ENCODE data around the gene PLOD1. TPM values are rescaled to one million over a fixed set of nuclear protein-coding genes. Genes with fewer than 3 reads are reported as not detected.
"Not testable (repeated sequence)": the region's sequence is repeated elsewhere in the genome, so short reads cannot be mapped to it uniquely, and the experiment has no call there.

Gene PLOD1
- total RNA-seq, 1 experiment from 2014 or later = 46.9 TPM

GRCh38 chr1:11912000-11912399 lies 22.5 kb upstream of the PLOD1 start (continued):
- TF ChIP-seq, protein P1, sequence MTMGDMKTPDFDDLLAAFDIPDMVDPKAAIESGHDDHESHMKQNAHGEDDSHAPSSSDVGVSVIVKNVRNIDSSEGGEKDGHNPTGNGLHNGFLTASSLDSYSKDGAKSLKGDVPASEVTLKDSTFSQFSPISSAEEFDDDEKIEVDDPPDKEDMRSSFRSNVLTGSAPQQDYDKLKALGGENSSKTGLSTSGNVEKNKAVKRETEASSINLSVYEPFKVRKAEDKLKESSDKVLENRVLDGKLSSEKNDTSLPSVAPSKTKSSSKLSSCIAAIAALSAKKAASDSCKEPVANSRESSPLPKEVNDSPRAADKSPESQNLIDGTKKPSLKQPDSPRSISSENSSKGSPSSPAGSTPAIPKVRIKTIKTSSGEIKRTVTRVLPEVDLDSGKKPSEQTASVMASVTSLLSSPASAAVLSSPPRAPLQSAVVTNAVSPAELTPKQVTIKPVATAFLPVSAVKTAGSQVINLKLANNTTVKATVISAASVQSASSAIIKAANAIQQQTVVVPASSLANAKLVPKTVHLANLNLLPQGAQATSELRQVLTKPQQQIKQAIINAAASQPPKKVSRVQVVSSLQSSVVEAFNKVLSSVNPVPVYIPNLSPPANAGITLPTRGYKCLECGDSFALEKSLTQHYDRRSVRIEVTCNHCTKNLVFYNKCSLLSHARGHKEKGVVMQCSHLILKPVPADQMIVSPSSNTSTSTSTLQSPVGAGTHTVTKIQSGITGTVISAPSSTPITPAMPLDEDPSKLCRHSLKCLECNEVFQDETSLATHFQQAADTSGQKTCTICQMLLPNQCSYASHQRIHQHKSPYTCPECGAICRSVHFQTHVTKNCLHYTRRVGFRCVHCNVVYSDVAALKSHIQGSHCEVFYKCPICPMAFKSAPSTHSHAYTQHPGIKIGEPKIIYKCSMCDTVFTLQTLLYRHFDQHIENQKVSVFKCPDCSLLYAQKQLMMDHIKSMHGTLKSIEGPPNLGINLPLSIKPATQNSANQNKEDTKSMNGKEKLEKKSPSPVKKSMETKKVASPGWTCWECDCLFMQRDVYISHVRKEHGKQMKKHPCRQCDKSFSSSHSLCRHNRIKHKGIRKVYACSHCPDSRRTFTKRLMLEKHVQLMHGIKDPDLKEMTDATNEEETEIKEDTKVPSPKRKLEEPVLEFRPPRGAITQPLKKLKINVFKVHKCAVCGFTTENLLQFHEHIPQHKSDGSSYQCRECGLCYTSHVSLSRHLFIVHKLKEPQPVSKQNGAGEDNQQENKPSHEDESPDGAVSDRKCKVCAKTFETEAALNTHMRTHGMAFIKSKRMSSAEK (CRISPR knock-in tag; IDR thresholded peaks at IDR 0.05; ENCODE audit: borderline replicate concordance) = no peak
- TF ChIP-seq IRF1 (CRISPR knock-in tag; IDR thresholded peaks at IDR 0.05) = no peak
- no peak for TF ChIP-seq ZNF317 (CRISPR knock-in tag; IDR thresholded peaks at IDR 0.05; ENCODE audit: borderline replicate concordance, low read depth)
- no peak for TF ChIP-seq USF2 (CRISPR knock-in tag; IDR thresholded peaks at IDR 0.05)
- no peak for TF ChIP-seq MYBL2 (CRISPR knock-in tag; IDR thresholded peaks at IDR 0.05)
- TF ChIP-seq, protein P2, sequence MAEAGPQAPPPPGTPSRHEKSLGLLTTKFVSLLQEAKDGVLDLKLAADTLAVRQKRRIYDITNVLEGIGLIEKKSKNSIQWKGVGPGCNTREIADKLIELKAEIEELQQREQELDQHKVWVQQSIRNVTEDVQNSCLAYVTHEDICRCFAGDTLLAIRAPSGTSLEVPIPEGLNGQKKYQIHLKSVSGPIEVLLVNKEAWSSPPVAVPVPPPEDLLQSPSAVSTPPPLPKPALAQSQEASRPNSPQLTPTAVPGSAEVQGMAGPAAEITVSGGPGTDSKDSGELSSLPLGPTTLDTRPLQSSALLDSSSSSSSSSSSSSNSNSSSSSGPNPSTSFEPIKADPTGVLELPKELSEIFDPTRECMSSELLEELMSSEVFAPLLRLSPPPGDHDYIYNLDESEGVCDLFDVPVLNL (CRISPR knock-in tag; IDR thresholded peaks at IDR 0.05; ENCODE audit: borderline replicate concordance, low read depth) = no peak
- no peak for TF ChIP-seq NR1H2 (CRISPR knock-in tag; IDR thresholded peaks at IDR 0.05)
- TF ChIP-seq CDX4 (CRISPR knock-in tag; IDR thresholded peaks at IDR 0.05; ENCODE audit: borderline replicate concordance) = no peak
- no peak for TF ChIP-seq ATF1 (CRISPR knock-in tag; IDR thresholded peaks at IDR 0.05)

DNA sequence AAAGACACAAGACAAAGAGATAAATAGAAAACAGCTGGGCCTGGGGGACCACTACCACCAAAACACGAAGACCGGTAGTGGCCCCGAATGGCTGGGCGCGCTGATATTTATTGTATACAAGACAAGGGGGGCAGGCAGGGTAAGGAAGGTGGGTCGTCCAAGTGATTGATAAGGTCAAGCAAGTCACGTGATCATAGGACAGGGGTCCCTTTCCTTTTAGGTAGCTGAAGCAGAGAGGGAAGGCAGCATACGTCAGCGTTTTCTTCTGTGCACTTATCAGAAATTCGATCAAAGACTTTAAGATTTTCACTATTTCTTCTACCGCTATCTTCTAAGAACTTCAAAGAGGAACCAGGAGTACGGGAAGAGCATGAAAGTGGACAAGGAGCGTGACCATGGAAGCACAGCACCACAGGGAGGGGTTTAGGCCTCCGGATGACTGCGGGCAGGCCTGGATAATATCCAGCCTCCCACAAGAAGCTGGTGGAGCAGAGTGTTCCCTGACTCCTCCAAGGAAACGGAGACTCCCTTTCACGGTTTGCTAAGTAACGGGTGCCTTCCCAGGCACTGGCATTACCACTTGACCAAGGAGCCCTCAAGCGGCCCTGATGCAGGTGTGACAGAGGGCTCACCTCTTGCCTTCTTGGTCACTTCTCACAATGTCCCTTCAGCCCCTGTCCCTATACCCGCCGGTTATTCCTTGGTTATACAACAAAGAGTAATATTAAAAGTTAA lies 21.9 kb upstream of the PLOD1 start:
- not testable (repeated sequence) for H3K4me3 Mint-ChIP-seq; H3K36me3 Mint-ChIP-seq; H3K9me3 Mint-ChIP-seq; ATAC-seq; DNase-seq (ENCODE audit: low spot score); H3K27ac Mint-ChIP-seq; H3K27me3 Mint-ChIP-seq (ENCODE audit: low read depth)
- ChIA-PET POLR2A (interaction anchor here (0.6 kb wide), 1 partner anchor 55 kb away, joined by 3 read pairs; no protein-coding TSS in a partner anchor), CTCF (interaction anchor here (1.1 to 5.5 kb wide), 4 partner anchors 54 to 74 kb away, joined by 6 to 49 read pairs (median 14); partner anchors contain the start of gene MFN2)
- H3K4me1 Mint-ChIP-seq = peaks cover 12% of the 10 kb centered on the region

GRCh38 chr1:11913291-11913690 lies 21.2 kb upstream of the PLOD1 start:
- no peaks in the 10 kb centered on the region; the same call in 1 of the 2 replicates for H3K27me3 Mint-ChIP-seq (ENCODE audit: low read depth)
- POLR2A ChIA-PET = interaction anchor here (0.6 kb wide), 1 partner anchor 54 kb away, joined by 3 read pairs; no protein-coding TSS in a partner anchor
- peak overlapping the region; percentile 70 for H3K27ac Mint-ChIP-seq
- CTCF ChIA-PET = interaction anchor here (1.1 to 3.6 kb wide), 3 partner anchors 54 to 75 kb away, joined by 6 to 21 read pairs (median 6); partner anchors contain the start of gene MFN2
- DNase-seq (ENCODE audit: low spot score) = peak; percentile 31
- H3K36me3 Mint-ChIP-seq = no peaks in the 10 kb centered on the region
- H3K4me1 Mint-ChIP-seq = peaks cover 12% of the 10 kb centered on the region
- no peak overlapping the region for H3K4me3 Mint-ChIP-seq
- no peaks in the 10 kb centered on the region for H3K9me3 Mint-ChIP-seq
- no peak for TF ChIP-seq TCF7 (CRISPR knock-in tag; IDR thresholded peaks at IDR 0.05; ENCODE audit: low read depth)
- no peak for TF ChIP-seq SP1 (CRISPR knock-in tag; conservative IDR thresholded peaks at IDR 0.05)
- TF ChIP-seq, protein P3, sequence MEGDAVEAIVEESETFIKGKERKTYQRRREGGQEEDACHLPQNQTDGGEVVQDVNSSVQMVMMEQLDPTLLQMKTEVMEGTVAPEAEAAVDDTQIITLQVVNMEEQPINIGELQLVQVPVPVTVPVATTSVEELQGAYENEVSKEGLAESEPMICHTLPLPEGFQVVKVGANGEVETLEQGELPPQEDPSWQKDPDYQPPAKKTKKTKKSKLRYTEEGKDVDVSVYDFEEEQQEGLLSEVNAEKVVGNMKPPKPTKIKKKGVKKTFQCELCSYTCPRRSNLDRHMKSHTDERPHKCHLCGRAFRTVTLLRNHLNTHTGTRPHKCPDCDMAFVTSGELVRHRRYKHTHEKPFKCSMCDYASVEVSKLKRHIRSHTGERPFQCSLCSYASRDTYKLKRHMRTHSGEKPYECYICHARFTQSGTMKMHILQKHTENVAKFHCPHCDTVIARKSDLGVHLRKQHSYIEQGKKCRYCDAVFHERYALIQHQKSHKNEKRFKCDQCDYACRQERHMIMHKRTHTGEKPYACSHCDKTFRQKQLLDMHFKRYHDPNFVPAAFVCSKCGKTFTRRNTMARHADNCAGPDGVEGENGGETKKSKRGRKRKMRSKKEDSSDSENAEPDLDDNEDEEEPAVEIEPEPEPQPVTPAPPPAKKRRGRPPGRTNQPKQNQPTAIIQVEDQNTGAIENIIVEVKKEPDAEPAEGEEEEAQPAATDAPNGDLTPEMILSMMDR (IDR thresholded peaks at IDR 0.05) = no peak
- TF ChIP-seq ARID4B (CRISPR knock-in tag; IDR thresholded peaks at IDR 0.05; ENCODE audit: borderline replicate concordance) = no peak
- ATAC-seq = no peak

Data from WTC11 (cell line).